Activated CD4-positive, alpha-beta T cell treated with anti-CD3 and anti-CD28 coated beads, Interleukin-2, Interleukin-4, amounts not matched to agents 100 ng/mL and 50 ng/mL, durations not matched to agents 16 hours and 8 hours (primary cell): ENCODE results near the gene CDCP1.
A peak's percentile ranks its signal among the peaks of the same experiment; 100 is the strongest.
"Not testable (repeated sequence)": the region's sequence is repeated elsewhere in the genome, so short reads cannot be mapped to it uniquely, and the experiment has no call there.

Experiments used
- DNase-seq: peaks from one replicate; pipeline ENCODE4 v3.0.0-alpha.2; 2020; ENCODE audit warnings: low spot score

The CDCP1 gene

GRCh38 chr3:45055411-45056143, 90.6 kb downstream of the CDCP1 start:
- DNase-seq = peak; percentile 15

GRCh38 chr3:45055032-45055410, 91.2 kb downstream of the CDCP1 start:
- DNase-seq = no peak

- no peak for DNase-seq
Measured at GRCh38 chr3:45054196-45054857, 91.9 kb downstream of the CDCP1 start.

GRCh38 chr3:45053805-45054195, 92.4 kb downstream of the CDCP1 start:
- not testable (repeated sequence) for DNase-seq

- no peak for DNase-seq
Measured at GRCh38 chr3:45051685-45052084, 94.5 kb downstream of the CDCP1 start.

GRCh38 chr3:45049807-45050206, 96.4 kb downstream of the CDCP1 start:
- DNase-seq = no peak

GRCh38 chr3:45048244-45048643, 97.9 kb downstream of the CDCP1 start:
- DNase-seq = no peak

GRCh38 chr3:45043728-45044299, 102.4 kb downstream of the CDCP1 start:
- DNase-seq = no peak

GRCh38 chr3:45042162-45042561, 104.0 kb downstream of the CDCP1 start:
- no peak for DNase-seq

GRCh38 chr3:45041666-45042065, 104.5 kb downstream of the CDCP1 start:
- peak; percentile 28 for DNase-seq

- DNase-seq = peak; percentile 96
Measured at GRCh38 chr3:45037720-45038455, 108.3 kb downstream of the CDCP1 start.

- DNase-seq = no peak
Measured at GRCh38 chr3:45035441-45036301, 110.5 kb downstream of the CDCP1 start.

- DNase-seq = peak; percentile 45
Measured at GRCh38 chr3:45034612-45035252, 111.4 kb downstream of the CDCP1 start.

- DNase-seq = no peak
Measured at GRCh38 chr3:45033791-45034190, 112.4 kb downstream of the CDCP1 start.
